Cardiac fibroblast (primary cell): Measurements from ENCODE around the gene ARHGAP26.

Experiments
- DNase-seq, 2 donors: peaks; one replicate each; pipeline versions ENCODE4 v3.0.0 to v3.0.0-alpha.2; 2010; ENCODE audit warnings: low read depth in 2 of 2
- H3K4me3 ChIP-seq, 2 donors: replicated peaks in 1 of 2; 1 replicate in 1 of 2; 2 replicates in 1 of 2; pipeline ENCODE4 v1.5.1; 2011; ENCODE audit warnings: low read depth in 2 of 2, low read length in 2 of 2, mild to moderate bottlenecking in 2 of 2, moderate library complexity in 1 of 2
- TF ChIP-seq, protein P1 (sequence below): IDR thresholded peaks from one replicate; pipeline ENCODE4 v1.5.1; 2011; ENCODE audit warnings: low read depth, mild to moderate bottlenecking, low read length, inconsistent platforms

Gene ARHGAP26

DNA sequence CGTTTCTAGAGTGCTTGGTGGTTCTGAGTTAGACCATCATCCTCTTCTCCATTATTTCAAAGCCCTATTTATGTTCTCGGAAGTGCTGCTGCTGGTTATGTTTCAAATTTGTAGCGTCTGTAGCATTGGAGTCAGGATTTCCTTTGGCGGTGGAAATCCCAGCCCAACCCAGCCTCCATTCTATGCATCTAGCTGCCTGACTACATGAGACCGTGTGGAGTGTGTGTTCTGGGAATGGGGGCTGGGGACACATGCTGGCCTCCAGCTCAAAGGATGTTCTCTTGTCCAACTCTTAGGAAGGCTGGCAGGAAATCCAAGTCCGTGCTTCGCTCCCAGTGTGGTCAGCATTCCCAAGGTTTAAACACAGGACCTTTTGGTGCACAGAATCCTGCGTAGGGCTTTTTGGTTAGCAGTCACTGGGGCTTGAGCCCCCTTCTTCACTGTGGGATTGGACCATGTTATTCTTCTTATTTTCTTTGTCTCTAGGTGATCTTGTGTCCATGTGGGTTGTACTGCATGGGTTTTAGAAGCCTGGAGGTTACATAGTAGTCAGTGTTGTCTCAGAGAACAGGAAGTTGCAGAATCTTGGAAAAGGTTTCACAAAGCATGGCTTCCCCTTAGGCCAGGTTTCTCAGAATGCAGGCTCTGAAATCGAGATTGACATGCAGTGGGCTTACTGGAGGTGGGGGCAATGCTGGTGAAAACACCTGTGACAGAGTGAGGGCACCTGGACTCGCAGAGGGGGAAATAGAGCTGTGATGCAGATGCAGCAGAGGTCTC is 132.2 kb downstream of the ARHGAP26 start:
- H3K4me3 ChIP-seq, result no peak overlapping the region
- TF ChIP-seq, protein P1, sequence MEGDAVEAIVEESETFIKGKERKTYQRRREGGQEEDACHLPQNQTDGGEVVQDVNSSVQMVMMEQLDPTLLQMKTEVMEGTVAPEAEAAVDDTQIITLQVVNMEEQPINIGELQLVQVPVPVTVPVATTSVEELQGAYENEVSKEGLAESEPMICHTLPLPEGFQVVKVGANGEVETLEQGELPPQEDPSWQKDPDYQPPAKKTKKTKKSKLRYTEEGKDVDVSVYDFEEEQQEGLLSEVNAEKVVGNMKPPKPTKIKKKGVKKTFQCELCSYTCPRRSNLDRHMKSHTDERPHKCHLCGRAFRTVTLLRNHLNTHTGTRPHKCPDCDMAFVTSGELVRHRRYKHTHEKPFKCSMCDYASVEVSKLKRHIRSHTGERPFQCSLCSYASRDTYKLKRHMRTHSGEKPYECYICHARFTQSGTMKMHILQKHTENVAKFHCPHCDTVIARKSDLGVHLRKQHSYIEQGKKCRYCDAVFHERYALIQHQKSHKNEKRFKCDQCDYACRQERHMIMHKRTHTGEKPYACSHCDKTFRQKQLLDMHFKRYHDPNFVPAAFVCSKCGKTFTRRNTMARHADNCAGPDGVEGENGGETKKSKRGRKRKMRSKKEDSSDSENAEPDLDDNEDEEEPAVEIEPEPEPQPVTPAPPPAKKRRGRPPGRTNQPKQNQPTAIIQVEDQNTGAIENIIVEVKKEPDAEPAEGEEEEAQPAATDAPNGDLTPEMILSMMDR, result no peak
- no peak for DNase-seq

DNA sequence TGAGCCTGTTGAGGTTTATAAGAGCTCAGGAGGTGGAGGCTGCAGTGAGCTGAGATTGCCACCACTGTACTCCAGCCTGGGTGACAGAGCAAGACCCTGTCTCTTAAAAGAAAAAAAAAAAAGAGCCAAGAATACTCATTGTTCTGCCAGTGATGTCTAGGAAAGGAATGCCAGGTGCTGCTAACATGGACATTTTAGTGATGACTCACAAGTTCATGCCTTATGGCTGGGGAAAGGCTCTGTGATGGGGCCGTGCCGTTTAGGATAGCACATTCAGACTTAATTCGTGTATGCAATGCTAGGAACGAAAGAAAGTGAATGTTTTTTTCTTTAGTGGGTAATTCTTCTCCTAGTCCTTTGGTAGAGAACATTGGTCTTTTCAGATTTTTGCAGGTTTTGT is 134.2 kb downstream of the ARHGAP26 start:
- TF ChIP-seq, protein P1, result no peak
- DNase-seq, result peak in 1 of 2 donors; percentile 68

DNA sequence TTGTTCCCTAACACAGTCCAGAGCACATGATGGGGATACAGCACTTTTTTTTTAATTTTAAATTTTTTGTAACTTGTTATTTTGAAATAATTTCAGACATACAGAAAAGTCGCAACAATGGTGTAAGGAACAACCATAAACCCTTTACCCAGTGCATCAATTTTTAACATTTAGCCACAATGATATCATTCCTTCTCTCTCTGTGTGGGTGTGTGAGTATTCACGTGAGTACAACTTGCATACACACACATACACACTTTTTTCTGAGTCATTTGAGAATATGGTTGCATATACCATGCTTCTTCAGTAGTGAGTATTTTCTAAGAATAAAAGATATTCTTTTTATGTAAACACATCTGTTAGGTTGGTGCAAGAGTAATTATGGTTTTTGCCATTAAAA is 135.2 kb downstream of the ARHGAP26 start:
- no peak for DNase-seq
- H3K4me3 ChIP-seq, result no peak overlapping the region
- TF ChIP-seq, protein P1, result no peak

More for the DNA sequence above, 134.2 kb downstream of the ARHGAP26 start:
- no peak overlapping the region for H3K4me3 ChIP-seq

DNA sequence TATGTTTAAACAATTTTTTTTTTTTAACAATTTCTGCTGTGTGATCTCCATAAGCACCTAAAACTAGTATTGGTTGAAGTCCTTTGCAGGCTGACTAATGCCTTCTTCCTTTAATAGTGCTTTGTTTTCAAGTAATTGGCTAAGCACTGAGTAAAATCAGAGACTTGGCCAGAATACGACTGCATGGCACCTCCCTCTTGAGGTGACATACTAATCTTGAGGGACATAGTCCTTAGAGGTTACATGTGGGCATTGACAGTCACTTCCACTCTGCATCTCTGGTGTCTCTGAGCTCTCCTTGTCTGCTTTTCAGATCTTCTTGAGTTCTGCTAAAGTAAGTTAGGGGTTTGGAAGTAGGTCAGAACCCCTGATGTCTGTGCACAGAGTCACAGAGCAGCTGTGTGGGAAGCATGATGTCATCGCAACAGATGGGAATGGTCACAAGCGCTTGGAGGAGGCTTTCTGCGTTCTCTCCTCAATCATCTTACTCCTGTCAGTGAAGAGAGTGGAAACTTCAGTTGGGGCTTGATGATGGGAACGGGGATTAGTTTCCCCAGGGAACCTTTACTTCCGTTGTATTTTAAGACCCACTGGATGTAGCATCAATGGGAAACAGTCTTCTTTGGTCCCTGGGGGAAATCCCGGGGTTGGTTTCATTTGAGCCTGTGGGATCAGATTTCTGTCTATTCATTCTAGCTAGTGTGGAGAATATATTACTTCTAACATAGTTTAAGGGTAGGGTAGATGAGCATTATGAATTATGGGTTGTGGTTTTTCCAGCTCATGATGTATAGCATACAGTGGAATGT is 136.9 kb downstream of the ARHGAP26 start:
- TF ChIP-seq, protein P1, result no peak
- no peak overlapping the region for H3K4me3 ChIP-seq
- peak; percentile 34 to 79 for DNase-seq

DNA sequence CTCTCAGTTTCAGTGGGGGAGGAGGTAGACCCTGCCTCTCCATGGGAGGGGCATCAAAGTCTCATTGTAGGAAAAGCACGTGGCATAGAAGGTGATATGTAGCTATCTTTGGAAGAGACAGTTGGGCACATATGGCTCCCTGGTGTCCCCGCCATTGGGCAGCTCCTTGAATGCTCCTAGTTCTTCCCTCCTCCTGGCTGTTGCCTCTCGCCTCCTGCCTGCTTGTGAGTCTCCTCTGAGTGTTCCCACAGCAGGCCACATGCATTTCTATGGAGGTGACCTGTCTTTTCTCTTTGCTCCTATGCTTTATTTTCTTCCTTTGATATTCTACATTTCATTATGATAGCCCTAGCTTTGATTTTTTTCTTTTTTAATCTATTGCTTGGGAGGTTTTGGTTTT is 138.5 kb downstream of the ARHGAP26 start:
- TF ChIP-seq, protein P1, result no peak
- no peak for DNase-seq
- H3K4me3 ChIP-seq, result no peak overlapping the region

DNA sequence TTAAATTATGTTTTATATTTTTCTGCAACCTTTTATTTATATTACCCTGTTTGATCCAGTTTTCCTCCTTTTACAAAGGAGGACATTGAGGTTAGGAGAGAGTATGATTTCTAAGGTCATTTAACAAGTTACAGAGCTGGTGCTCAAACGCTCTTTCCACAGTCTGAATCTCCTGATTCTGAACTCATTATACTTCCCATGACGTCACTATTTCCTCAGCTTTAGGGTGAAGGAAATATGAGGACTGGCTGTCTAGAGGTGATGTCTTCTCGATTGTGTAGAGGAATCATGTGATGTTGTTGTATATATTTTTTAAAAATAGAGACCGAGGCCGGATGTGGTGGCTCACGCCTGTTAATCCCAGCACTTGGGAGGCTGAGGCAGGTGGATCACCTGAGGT is 140.0 kb downstream of the ARHGAP26 start:
- TF ChIP-seq, protein P1, result no peak
- no peak overlapping the region for H3K4me3 ChIP-seq
- no peak for DNase-seq
